Heart left ventricle (tissue), 16 donors: ENCODE measurements around the gene TGFBR1. TPM values are rescaled to one million over a fixed set of nuclear protein-coding genes. Genes with fewer than 3 reads are reported as not detected.
A peak's percentile ranks its signal among the peaks of the same experiment; 100 is the strongest.

Experiments used
- ATAC-seq, 4 donors: fragments of 200-7000 bp; cut with Tn5 transposase; one replicate each; pipeline ENCODE4 v1.9.1; 2020 to 2022; ENCODE audit warnings: moderate library complexity in 4 of 4, mild to moderate bottlenecking in 3 of 4, moderate number of reproducible peaks in 1 of 4
- DNase-seq, 5 donors: peaks; one replicate each; pipeline ENCODE4 v3.0.0-alpha.2; 2020
- H3K27ac ChIP-seq, 12 donors: fragments of 200-600 bp; sonication (generic) in 4 of 12; one replicate each; pipeline versions ENCODE4 v1.5.0 to v1.8.0; 2016 to 2022; ENCODE audit warnings: mild to moderate bottlenecking in 2 of 12
- H3K27me3 ChIP-seq, 9 donors: fragments of 200-600 bp; sonication (generic) in 2 of 9; one replicate each; pipeline versions ENCODE4 v1.5.1 to v1.8.0; 2016 to 2022; ENCODE audit warnings: mild to moderate bottlenecking in 3 of 9
- H3K36me3 ChIP-seq, 9 donors: fragments of 200-600 bp; sonication (generic) in 2 of 9; one replicate each; pipeline versions ENCODE4 v1.5.0 to v1.8.0; 2018 to 2022; ENCODE audit warnings: mild to moderate bottlenecking in 2 of 9
- H3K4me1 ChIP-seq, 12 donors: fragments of 200-600 bp; sonication (generic) in 4 of 12; one replicate each; pipeline versions ENCODE4 v1.5.0 to v1.8.0; 2016 to 2022; ENCODE audit warnings: mild to moderate bottlenecking in 3 of 12
- H3K4me3 ChIP-seq, 12 donors: fragments of 200-600 bp; sonication (generic) in 4 of 12; one replicate each; pipeline versions ENCODE4 v1.5.0 to v1.8.0; 2017 to 2022; ENCODE audit warnings: mild to moderate bottlenecking in 9 of 12, moderate library complexity in 4 of 12
- H3K9me3 ChIP-seq, 12 donors: fragments of 200-600 bp; sonication (generic) in 4 of 12; one replicate each; pipeline versions ENCODE4 v1.5.0 to v1.8.0; 2016 to 2022; ENCODE audit warnings: mild to moderate bottlenecking in 1 of 12
- CTCF ChIP-seq, 12 donors: fragments of 200-600 bp; sonication (generic) in 4 of 12; IDR thresholded peaks; one replicate each; pipeline versions ENCODE4 v1.5.0 to v1.8.0; 2018 to 2022; ENCODE audit warnings: antibody characterized with exemption in 12 of 12, mild to moderate bottlenecking in 5 of 12
- POLR2A ChIP-seq, 2 donors: fragments of 450-650 bp; IDR thresholded peaks; one replicate each; pipeline ENCODE4 v1.6.1; 2017; ENCODE audit warnings: antibody characterized with exemption in 2 of 2, mild to moderate bottlenecking in 2 of 2, moderate library complexity in 2 of 2
- WGBS, 4 donors: extraction: QIAGEN DNeasy Blood & Tissue Kit in 2 of 4; methylation state at CpG; one replicate each; pipeline versions ENCODE4 v1.1.5 to v1.1.7; 2013 to 2018; 5-methylcytosine and 5-hydroxymethylcytosine counted together
- intact Hi-C, 10 donors: fragments of 100-400 bp; cut with DNase I; formaldehyde crosslinking; loops; one replicate each; pipeline versions ENCODE4 v1.11.1 to v1.14.2; 2022
- polyA plus RNA-seq, 2 donors: library from polyadenylated mRNA; stranded (reverse); fragments of 200-250 nt; gene quantifications; one replicate each; pipeline ENCODE4 v1.2.3, GENCODE V29; 2013
- total RNA-seq, 9 donors: library from RNA; depleted of rRNA in 2 of 9; stranded (reverse); fragments of >200 nt in 2 of 9; fragmentation: NEBNext Ultra II Directional in 3 of 9; extraction: Animal tissue kit (Norgen Biotek cat#: 25700) in 3 of 9; gene quantifications; one replicate each; pipeline versions ENCODE4 v1.1.0 to v1.2.4, GENCODE V29; 2016 to 2023
- donor health status: ischemic (EF 13 %, LVEDD 7.1; RV severe dilation, severe dysfunction).
- donor health status: healthy with polysubstance abuse.
- donor health status: DM: no; HTN: yes; CAD: no.
- donor health status: DM: no; HTN: no; CAD: no.
- donor health status: ischemic (EF 25% LVEDD 6.9; RV normal size, moderate dysfunction).
- donor health status: ischemic (EF 25% LVEDD 5.7; RV mildly dilated, moderate dysfunction).
- donor health status: healthy.
- donor health status: DM: yes; HTN: yes; CAD: no.
- donor health status: ischemic (EF 35%, LVEDD 5.7; RV mildly dilated, moderate dysfunction).
- donor health status: nonischemic (EF 11% LVEDD 7.7; RV severe dilation, severe dysfunction).
- donor health status: DM: yes; HTN: yes; CAD: no.
- donor health status: PGD.
- donor health status: ischemic (EF 29% LVEDD 5.4; RV normal size, mild dysfunction).
- donor health status: nonischemic (EF 23%, LVEDD 6.1; RV moderate dilation, normal function).

The TGFBR1 gene
- total and polyA plus RNA-seq, 11 donors: 3.8 to 41.0 (median 13.8) TPM

GRCh38 chr9:99181621-99182020 lies 76.7 kb downstream of the TGFBR1 start:
- ATAC-seq: no peak
- no peaks in the 10 kb centered on the region for H3K36me3 ChIP-seq
- H3K27me3 ChIP-seq: no peaks in the 10 kb centered on the region
- intact Hi-C loops: loop anchor here in 8 of 10 donors (5.0 to 10.0 kb wide), 9 partner anchors 83 to 1413 kb away; no protein-coding TSS in a partner anchor
- no peak overlapping the region for H3K27ac ChIP-seq
- peaks cover 0 to 14% (median 6%) of the 10 kb centered on the region in 12 donors for H3K4me1 ChIP-seq
- no peak for TF ChIP-seq POLR2A (IDR thresholded peaks at IDR 0.05)
- TF ChIP-seq CTCF (IDR thresholded peaks at IDR 0.05): no peak
- no peak for DNase-seq
- WGBS, 4 donors: 79 to 88% (median 83%) methylated on average over 4 of the region's 4 CpGs
- H3K4me3 ChIP-seq: no peak overlapping the region
- H3K9me3 ChIP-seq: no peaks in the 10 kb centered on the region

- no peak for DNase-seq
- H3K27ac ChIP-seq: no peak overlapping the region
- H3K4me3 ChIP-seq: no peak overlapping the region
- no peak for ATAC-seq
- TF ChIP-seq POLR2A (IDR thresholded peaks at IDR 0.05): no peak
- TF ChIP-seq CTCF (IDR thresholded peaks at IDR 0.05): no peak
- WGBS, 4 donors: 88 to 94% (median 90%) methylated on average over 3 of the region's 3 CpGs
- H3K9me3 ChIP-seq: no peaks in the 10 kb centered on the region
- H3K36me3 ChIP-seq: no peaks in the 10 kb centered on the region
- intact Hi-C loops: loop anchor here in 8 of 10 donors (5.0 to 10.0 kb wide), 9 partner anchors 82 to 1412 kb away; no protein-coding TSS in a partner anchor
- H3K27me3 ChIP-seq: no peaks in the 10 kb centered on the region
- peaks cover 0 to 18% (median 6%) of the 10 kb centered on the region in 12 donors for H3K4me1 ChIP-seq
These were observed 77.4 kb downstream of the TGFBR1 start for GRCh38 chr9:99182356-99182755.

- no peaks in the 10 kb centered on the region for H3K9me3 ChIP-seq
- no peak overlapping the region for H3K4me3 ChIP-seq
- intact Hi-C loops: loop anchor here in 8 of 10 donors (5.0 to 10.0 kb wide), 9 partner anchors 81 to 1411 kb away; no protein-coding TSS in a partner anchor
- TF ChIP-seq POLR2A (IDR thresholded peaks at IDR 0.05) (no peak), CTCF (IDR thresholded peaks at IDR 0.05) (no peak)
- H3K36me3 ChIP-seq: no peaks in the 10 kb centered on the region
- ATAC-seq: no peak
- DNase-seq: no peak
- no peak overlapping the region for H3K27ac ChIP-seq
- H3K4me1 ChIP-seq: peaks cover 0 to 19% (median 6%) of the 10 kb centered on the region in 12 donors
- H3K27me3 ChIP-seq: peaks cover 0 to under 1% (median 0%) of the 10 kb centered on the region in 9 donors
- WGBS, 4 donors: 84 to 97% (median 90%) methylated on average over 3 of the region's 3 CpGs
These were observed 78.7 kb downstream of the TGFBR1 start for GRCh38 chr9:99183616-99184015.

GRCh38 chr9:99184110-99184474 lies 79.2 kb downstream of the TGFBR1 start:
- peak in 2 of 5 donors; percentile 35 to 38 for DNase-seq
- peak overlapping the region in 1 of 12 donors; percentile 32 for H3K27ac ChIP-seq
- WGBS, 4 donors: 53 to 69% (median 58%) methylated on average over 7 to 10 of the region's 10 CpGs

More at GRCh38 chr9:99184110-99184474, 79.2 kb downstream of the TGFBR1 start:
- intact Hi-C loops: loop anchor here in 8 of 10 donors (5.0 to 10.0 kb wide), 9 partner anchors 81 to 1411 kb away; no protein-coding TSS in a partner anchor
- no peaks in the 10 kb centered on the region for H3K36me3 ChIP-seq
- peak overlapping the region in 1 of 12 donors; percentile 44 for H3K4me3 ChIP-seq
- H3K4me1 ChIP-seq: peaks cover 0 to 19% (median 6%) of the 10 kb centered on the region in 12 donors
- peak in 3 of 4 donors; percentile 18 to 47 (median 31) for ATAC-seq
- no peaks in the 10 kb centered on the region for H3K9me3 ChIP-seq
- TF ChIP-seq CTCF (IDR thresholded peaks at IDR 0.05) (no peak), POLR2A (IDR thresholded peaks at IDR 0.05) (no peak)
- peaks cover 0 to 4% (median 0%) of the 10 kb centered on the region in 9 donors for H3K27me3 ChIP-seq
